GM11168 (cell line): ENCODE measurements around the gene EPHB2.

Experiments used
- in situ Hi-C: fragments of 300-500 bp; cut with MboI; formaldehyde crosslinking; loops from one replicate; pipeline ENCODE4 v1.12.0; 2022; ENCODE audit warnings: low sequenced_read_pairs; ENCODE audit not compliant: unreplicated experiment

The EPHB2 gene

DNA sequence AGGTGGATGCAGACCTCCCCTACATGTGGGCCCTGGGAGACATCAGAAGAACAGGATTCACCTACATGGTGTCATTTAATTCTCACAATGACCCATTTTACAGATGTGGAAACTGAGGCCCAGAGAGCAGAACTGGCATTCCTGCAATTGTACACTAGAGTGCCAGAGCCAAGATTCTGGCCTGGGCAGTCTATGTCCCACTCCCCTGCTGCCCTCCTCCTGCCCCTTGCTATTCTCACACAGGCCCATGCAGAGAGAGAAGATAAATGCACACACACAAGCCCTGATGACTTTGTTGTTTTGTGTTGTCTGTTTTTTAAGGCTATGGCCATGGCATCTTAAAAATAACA, 64.2 kb downstream of the EPHB2 start:
- in situ Hi-C loops, result no loop called here

DNA sequence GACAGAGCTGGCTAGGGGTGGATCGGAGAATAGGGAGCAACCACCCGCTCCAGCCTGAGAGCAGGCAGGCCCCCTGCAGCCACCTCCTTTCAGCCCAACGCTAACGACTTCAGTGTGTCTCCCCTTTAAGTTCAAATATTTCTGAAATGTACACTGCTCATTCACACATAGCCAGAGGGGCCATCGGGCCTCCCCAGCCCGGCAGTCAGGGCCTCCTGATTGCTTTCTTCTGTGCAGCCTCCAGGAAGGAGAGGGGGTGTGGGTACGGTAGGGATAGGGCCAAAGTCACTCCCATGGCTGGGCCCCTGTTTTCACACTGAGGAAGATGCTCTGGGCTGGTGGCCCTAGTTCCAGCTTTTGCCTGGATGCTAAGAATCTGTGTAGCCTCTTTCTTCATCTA, 64.8 kb downstream of the EPHB2 start:
- in situ Hi-C loops, result no loop called here

DNA sequence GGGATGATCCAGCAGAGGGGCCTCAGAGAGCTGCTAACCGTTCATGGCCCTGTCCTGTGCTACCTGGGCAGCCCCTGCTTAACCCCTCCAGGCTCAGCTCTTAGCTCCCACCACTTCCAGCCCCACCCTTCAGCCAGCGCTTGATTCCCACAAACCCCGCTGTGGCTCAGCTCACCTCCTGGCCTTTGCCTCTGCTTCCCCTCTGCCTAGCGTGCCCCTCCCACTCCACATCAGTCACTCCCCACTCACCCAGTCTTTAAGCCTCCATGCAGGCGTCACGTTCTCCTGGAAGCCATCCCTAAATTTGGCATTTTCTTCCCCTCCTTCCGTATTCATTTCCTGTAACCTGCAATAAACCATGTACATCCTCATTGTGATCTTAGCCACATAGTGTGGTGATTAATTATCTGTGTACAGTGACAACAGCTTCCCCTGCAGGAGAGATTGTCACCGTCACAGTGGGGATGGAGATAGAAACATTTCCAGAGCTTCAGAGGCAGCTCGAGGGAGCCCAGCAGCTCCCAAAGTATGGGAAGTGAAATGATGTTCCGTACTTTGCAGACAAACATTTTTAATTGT, 65.5 kb downstream of the EPHB2 start:
- in situ Hi-C loops, result no loop called here

DNA sequence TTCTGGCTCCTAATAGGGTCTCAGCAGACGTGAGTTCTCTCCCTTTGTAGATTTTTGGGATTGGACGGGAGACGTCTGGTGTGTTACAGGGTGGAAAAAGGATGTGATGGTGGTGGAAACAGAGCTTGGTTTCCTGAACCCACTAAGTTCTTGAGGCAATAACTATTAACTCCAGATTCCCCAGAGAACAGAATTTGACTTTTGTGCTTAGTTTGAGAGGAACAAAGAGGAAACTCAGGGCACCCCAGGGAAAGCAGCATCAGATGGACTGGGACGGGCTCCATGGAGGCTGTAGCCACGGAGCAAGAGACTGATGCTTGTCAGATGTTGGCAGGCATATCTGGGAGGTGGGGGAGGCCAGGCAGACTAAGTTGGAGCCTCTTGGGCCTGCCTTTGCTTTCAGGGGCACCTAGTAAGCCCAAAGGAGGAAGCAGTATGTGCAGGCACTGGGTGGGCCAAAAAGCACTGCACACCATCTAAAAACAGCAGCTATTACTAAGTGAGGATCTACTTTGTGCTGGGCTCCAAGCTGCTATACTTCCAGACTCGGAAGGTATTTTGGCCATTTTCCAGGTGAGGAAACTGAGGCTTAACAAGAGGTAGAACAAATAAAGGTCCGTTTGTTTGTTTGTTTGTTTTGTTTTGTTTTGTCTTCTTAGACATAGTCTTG, 66.9 kb downstream of the EPHB2 start:
- in situ Hi-C loops, result no loop called here

DNA sequence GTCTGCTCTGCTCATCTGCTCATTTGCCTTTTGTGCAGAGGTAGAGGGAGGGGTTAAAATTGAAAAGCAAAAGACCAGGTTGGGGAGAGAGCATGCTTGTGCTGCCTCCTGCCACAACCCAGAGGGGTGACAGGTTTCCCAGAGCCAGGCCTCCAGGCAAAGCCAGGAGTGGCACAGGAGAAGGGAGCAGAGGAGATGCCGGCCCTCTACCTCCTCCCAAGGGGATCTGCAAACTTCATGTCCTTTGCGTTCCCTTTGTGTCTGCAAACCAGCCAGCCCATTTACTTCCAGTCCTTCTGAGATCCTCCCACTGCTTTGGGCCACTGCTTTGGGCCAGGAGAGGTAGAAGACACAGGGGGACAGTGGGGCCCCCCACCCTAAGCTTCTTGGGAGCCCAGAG, 67.8 kb downstream of the EPHB2 start:
- in situ Hi-C loops, result no loop called here

DNA sequence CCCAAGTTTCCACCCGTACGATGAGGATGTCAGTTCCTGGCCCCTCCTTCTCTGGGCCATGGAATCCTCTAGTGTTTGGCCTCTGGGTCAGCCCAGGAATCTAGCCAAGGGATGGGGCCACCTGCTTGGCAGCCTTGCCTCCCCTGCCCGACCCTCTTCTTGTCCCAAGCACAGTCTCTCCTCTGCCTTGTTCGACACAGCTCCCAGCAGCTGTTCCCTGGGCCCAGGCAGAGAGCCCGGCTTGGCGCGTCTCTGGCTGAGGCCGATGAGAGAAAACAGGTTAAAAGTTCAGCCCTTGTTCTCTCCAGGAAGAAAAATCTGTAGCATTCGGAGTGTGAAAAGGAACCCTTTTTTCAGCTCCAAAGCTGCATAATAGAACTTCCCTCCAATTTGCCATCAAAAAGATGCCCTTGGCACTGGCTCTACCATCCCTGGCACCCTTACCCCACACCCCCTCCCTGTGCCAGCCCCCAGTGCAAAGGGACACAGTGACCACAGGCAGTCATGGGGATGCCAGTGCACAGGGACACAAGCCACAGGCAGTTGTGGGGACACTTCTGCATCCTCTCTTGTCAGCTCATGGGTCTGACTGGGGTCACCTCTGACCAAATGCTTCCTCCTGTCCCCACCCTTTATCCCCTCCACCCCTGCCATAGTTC, 68.4 kb downstream of the EPHB2 start:
- in situ Hi-C loops, result no loop called here

DNA sequence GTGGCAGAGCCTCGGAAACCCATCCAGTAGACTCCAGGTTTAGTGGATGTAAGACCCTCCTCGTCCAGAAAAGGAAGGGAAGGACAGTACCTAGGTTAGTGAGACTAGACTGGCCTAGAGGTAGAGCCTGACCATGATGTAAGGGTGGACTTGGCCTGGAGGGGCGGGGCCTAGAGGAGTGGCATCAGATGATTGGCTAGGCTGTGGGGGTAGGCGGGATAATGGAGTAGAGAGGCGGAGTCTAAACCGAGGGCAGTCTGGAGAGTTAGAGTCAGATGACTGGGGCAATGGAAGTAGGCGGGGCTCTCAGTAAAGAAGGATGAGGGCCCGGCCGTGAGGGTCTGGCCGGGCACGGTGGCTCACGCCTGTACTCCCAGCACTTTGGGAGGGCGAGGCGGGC, 70.1 kb downstream of the EPHB2 start:
- in situ Hi-C loops, result no loop called here

DNA sequence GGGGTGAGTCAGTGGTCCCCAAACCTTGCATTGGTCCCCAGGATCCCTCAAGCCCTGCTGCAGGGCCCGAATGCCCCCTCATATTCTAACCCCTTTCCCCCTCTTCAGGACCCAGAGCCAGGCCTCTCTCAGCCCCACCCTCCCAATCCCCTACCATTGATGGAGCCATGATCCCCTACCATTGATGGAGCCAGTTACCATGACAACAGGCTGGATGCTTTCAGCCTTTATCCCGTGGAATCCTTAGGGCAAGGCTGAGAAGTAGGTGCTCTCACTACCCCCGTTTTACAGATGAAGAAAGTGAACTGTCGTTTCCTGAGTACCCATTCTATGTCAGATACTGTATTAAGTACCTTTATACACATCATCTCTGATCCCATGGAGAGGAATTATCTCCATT, 70.8 kb downstream of the EPHB2 start:
- in situ Hi-C loops, result no loop called here

DNA sequence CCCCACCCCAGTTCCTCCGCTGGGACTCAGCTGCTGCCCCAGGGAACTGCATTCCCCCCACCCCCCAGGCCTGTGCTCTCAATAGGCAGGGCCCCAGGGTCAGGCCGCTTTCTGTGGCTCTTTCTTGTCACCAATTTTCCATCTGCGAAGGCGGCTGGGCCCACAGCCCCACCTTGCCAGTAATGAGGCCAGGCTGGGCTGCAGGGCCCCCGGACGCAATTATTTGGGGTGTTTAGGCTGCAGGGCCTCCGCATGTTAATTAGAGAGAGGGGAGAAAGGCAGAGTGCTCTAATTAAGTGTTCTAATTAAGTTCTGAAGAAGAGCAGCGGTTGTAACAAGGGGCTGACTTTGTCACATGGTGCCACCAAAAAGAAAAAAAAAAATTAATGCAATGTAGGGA, 71.8 kb downstream of the EPHB2 start:
- in situ Hi-C loops, result no loop called here

DNA sequence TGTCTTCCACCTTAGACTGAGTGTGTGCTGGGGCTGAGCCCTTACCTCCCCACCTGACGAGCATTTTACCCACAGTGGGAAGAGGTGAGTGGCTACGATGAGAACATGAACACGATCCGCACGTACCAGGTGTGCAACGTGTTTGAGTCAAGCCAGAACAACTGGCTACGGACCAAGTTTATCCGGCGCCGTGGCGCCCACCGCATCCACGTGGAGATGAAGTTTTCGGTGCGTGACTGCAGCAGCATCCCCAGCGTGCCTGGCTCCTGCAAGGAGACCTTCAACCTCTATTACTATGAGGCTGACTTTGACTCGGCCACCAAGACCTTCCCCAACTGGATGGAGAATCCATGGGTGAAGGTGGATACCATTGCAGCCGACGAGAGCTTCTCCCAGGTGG, 73.7 kb downstream of the EPHB2 start:
- in situ Hi-C loops, result no loop called here

DNA sequence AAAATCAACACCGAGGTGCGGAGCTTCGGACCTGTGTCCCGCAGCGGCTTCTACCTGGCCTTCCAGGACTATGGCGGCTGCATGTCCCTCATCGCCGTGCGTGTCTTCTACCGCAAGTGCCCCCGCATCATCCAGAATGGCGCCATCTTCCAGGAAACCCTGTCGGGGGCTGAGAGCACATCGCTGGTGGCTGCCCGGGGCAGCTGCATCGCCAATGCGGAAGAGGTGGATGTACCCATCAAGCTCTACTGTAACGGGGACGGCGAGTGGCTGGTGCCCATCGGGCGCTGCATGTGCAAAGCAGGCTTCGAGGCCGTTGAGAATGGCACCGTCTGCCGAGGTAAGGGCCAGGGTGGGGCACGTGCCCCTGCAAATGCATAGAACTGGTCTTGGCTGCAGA, 74.1 kb downstream of the EPHB2 start:
- in situ Hi-C loops, result no loop called here

DNA sequence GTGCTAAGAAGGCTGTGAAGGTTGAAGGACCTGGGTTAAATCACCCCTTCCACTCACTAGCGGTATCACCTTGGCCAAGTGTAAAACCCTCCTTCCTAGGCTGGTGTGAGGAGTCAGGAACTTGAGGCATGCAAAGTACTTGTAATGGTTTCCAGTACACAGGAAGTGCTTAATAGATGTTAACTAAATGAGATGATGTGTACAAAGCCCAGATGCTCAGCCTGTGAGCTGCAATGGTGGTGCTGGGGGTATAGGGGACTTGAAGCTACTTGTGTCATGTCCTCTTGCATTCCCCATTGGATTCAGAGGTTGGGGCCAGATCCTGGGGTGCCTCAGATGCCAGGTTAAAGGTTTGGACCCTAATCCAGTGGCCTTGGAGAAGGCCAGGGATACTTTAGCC, 75.5 kb downstream of the EPHB2 start:
- in situ Hi-C loops, result no loop called here

DNA sequence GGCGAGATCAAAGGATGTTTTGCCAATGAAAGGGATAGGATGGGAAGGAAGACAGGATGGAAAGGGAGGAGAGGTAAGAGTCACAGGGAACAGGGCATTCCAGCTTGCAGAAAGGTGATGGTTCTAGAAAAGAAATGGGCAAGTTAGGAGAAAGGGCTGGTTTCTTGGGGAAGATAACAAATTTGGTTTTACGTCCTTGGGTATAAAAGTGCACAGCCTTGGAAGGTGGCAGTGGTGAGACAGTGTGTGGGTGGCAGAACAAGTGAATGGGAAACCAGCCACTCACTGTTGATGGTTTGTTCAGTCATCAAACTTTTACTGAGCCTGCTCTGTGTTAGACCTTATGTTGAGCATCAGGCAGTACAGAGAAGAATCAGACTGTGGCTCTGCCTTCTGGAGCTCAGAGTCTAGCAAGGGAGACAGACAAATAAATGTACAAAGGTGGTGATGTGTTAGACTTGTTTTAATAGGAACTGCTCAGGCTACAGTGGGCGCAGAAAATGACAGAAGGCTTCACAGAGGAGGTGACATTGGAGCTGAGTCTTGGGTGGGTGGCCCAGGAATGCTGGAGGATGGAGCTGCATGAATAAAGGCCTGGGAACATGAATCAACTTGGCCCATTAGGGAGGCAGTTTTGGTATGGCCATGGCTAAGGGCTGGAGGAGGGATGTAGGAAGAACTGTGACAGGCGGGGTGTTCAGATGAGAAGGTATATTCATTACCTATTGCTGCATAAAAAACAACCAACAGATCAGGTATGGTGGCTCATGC, 76.3 kb downstream of the EPHB2 start:
- in situ Hi-C loops, result no loop called here

DNA sequence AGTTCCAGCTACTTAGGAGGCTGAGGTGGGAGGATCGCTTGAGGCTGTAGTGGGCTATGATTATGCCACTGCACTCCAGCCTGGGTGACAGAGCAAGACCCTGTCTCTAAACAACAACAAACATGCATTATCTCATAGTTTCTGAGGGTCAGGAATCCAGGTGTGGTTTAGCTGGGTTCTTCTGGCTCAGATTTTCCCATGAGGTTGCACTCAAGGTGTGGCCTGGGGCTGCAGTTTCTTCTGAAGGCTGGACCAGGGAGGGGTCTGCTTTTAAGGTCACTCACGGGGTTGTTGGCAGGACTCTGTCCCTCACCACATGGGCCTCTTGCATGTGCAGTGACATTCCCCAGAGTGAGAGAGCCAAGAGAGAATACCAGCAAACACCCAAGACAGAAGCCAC, 77.0 kb downstream of the EPHB2 start:
- in situ Hi-C loops, result no loop called here

DNA sequence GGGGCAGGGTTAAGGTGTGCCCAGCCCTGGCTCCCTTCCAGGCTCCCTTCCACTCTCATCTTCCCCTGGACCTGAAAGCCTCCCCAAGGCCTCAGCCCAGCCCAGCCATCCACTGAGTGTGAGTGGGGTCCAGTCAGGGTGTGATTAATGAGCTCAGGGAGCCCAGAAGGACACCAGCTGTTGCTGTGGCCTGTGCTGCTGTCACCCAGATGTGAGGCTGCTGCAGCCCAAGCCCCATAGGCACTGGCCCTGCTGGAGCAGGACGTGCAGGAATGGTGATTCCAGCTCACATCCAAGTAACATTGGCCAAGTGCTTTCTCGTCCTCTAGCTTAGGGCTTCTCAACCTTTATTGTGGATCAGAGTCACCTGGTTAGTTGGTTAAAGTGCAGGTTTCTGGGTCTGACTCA, 77.6 kb downstream of the EPHB2 start:
- in situ Hi-C loops, result no loop called here

DNA sequence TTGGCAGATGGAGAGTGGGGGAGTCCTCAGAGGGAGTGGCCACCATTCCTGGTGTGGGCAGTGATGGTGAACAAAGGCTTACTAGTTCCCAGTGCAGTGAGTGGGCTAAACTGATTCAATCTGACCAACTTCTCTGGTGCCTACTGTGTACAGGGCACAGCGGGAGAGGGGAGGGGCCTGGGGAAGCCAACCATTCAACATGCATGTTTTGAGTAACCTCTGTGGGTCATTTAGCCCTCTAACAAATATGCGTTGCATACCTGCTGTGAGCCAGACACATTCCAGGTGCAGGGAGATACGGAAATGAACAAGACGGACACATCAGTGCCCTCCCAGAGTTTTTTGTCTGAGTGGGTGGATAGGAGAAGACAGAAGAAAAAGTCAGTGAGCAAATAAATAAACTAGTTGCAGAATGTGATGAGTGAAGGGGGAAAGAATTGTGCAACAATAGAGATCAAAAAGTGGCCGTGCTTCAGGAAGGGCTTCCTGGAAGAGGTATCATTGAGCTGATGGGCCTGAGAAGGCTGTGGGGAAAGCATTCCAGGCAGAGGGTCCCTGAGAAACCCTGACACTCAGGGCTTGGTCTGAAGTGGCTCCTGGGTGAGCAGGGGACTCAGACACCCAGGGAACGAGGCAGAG, 78.8 kb downstream of the EPHB2 start:
- in situ Hi-C loops, result no loop called here

DNA sequence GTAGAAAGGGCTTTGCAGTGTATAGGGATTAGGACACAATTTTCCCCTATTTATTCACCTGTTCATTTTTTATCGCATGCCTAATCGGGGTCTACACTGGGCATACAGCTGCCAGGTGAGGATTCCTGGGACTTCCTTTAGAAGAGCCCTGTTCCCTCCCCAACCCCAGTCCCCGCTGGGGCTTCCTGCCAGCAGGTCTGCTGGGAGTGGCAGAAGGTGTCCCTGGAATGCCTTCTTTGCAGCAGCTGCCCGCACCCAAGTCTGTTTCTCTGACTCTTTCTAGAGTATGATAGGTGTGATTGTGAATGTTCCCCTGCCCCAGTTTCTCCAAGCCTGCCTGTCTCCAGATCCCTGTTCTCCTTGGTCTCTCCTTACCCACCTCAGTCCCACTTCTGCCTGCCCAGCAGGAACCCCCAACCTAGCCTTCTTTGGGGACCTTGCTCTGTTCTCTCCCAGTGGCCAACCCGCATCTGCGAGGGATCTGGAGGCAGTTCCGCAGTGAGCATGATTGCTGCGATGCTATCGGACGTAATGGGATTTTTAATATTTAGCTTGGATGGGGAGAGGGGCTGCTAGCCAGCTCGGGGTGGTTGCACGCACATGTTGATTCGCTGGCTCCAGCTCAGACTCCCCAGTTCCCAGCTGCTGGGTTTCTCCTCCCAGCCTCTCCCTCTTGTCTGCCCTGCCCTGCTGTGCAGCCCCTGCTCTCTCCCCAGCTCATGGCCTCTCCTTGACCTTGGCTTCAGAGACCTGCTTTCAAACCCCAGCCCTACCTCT, 79.8 kb downstream of the EPHB2 start:
- in situ Hi-C loops, result no loop called here

DNA sequence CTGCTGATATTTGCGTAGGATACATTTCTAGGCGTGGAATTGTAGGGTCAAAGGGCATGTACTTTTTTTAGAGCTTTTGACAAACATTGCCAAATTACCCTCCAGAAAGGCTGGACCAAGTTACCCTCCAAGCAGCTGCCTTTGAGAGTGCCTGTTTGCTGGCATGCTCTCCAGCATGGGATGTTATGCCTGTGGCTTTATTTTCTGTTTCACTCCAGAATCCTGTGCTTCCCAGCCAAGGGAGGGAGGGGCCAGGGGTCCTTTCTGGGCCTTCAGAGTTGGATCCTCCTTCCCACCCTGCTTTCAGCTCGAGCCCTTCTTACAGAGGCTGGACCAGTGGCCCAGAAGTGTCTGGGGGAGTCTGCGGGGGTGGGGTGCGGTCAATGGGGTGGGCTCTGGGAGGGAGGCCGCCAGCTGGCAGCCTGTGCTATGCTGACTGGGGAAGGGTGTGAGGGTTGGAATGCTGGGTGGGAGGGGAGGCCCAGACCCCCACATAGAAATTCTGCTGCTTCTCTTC, 81.2 kb downstream of the EPHB2 start:
- in situ Hi-C loops, result no loop called here

DNA sequence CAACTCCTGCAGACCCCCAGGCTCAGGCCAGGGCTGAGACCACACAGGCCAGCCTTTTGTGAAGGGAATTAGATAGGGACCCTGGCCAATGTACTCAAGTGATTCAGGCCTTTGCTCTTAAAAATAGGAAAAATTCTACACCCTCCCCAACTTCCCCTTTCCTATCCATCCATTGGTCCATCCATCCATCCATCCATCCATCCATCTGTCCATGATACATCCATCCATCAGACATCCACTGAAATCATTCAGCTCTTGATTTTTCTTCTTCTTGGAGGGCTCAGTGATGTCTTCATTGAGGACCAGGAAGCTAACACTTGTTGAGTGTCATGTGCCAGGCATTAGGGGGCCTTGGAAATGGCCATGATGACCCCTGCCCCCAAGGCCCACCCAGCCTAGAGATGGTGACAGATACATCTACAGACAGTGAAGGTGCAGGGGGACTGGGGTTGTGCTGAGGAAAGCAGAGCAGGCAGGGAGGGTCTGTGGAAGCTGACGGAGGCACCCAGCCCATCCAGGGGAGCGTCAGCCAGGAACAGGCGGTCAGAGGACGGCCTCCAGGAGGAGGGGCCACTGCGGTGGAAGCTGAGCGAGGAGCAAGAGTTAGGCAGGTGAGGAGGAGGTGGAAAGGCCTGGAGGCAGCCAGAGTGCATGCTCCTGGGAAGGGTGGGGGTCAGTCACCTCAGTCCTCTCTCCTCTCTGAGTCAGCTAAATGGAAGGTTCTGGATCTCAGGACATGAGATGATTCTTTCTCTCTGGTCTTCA, 81.9 kb downstream of the EPHB2 start:
- in situ Hi-C loops, result no loop called here
